ENCODE data around the gene KIF3C.

DNA sequence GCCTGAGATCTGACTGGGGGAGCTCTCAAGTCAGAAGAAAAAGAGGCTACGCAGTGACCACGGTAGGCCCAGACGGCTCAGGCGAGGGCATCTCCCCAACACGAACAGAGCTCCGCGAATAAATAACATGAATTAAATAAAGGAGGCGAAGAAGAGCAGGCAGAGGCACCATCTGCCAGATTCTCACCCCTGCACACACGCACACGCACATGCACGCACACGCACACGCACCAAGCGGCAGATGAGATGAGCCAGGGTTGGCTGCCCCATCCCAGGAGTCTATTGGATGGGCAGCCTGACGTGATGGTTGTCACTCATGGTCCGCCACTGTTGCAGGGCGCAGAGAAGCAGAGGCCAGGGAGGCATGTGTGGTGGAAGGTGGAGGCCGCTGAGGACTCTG lies 53.6 kb downstream of the KIF3C start:
- TF ChIP-seq, protein P1, sequence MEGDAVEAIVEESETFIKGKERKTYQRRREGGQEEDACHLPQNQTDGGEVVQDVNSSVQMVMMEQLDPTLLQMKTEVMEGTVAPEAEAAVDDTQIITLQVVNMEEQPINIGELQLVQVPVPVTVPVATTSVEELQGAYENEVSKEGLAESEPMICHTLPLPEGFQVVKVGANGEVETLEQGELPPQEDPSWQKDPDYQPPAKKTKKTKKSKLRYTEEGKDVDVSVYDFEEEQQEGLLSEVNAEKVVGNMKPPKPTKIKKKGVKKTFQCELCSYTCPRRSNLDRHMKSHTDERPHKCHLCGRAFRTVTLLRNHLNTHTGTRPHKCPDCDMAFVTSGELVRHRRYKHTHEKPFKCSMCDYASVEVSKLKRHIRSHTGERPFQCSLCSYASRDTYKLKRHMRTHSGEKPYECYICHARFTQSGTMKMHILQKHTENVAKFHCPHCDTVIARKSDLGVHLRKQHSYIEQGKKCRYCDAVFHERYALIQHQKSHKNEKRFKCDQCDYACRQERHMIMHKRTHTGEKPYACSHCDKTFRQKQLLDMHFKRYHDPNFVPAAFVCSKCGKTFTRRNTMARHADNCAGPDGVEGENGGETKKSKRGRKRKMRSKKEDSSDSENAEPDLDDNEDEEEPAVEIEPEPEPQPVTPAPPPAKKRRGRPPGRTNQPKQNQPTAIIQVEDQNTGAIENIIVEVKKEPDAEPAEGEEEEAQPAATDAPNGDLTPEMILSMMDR (IDR thresholded peaks at IDR 0.05; ENCODE audit: low read length) = no peak
- TF ChIP-seq EZH2 (IDR thresholded peaks at IDR 0.05; ENCODE audit: borderline replicate concordance, low read length) = no peak
